ENCODE data around the gene HEXIM1.

GRCh38 chr17:45101883-45102811 is 46.1 kb upstream of the HEXIM1 start:
- no peak for TF ChIP-seq CTCF (IDR thresholded peaks at IDR 0.05)
- no peak for TF ChIP-seq MYBL2 (CRISPR knock-in tag; IDR thresholded peaks at IDR 0.05)
- TF ChIP-seq ARID4B (CRISPR knock-in tag; IDR thresholded peaks at IDR 0.05; ENCODE audit: borderline replicate concordance), result no peak
- no peak for TF ChIP-seq CBFB (CRISPR knock-in tag; IDR thresholded peaks at IDR 0.05; ENCODE audit: low read depth)
- TF ChIP-seq TP53 (CRISPR knock-in tag; IDR thresholded peaks at IDR 0.05), result no peak
- TF ChIP-seq TEAD4 (CRISPR knock-in tag; IDR thresholded peaks at IDR 0.05), result no peak
